Panc1 (cell line): ENCODE data around the gene SART1.

Experiments
- SIN3A ChIP-seq: IDR thresholded peaks from 2 replicates; pipeline ENCODE4 v1.6.1; 2012; ENCODE audit warnings: low read depth, mild to moderate bottlenecking, low read length, moderate library complexity, borderline replicate concordance; ENCODE audit not compliant: insufficient read depth
- TCF7L2 ChIP-seq: IDR thresholded peaks from 2 replicates; pipeline ENCODE4 v1.6.1; 2011; ENCODE audit warnings: mild to moderate bottlenecking, low read depth, low read length, inconsistent platforms
- TF ChIP-seq, protein P1 (sequence below): fragments of 450-650 bp; IDR thresholded peaks from 2 replicates; pipeline ENCODE4 v1.5.1; 2017; ENCODE audit warnings: mild to moderate bottlenecking
- TF ChIP-seq, protein P2 (sequence below), 2 experiments: IDR thresholded peaks; 2 replicates each; pipeline ENCODE4 v1.6.1; 2011 to 2012; ENCODE audit warnings: low read depth in 2 of 2, control low read depth in 1 of 2, low read length in 1 of 2, mild to moderate bottlenecking in 1 of 2, moderate library complexity in 1 of 2; ENCODE audit not compliant: insufficient read depth in 1 of 2

DNA sequence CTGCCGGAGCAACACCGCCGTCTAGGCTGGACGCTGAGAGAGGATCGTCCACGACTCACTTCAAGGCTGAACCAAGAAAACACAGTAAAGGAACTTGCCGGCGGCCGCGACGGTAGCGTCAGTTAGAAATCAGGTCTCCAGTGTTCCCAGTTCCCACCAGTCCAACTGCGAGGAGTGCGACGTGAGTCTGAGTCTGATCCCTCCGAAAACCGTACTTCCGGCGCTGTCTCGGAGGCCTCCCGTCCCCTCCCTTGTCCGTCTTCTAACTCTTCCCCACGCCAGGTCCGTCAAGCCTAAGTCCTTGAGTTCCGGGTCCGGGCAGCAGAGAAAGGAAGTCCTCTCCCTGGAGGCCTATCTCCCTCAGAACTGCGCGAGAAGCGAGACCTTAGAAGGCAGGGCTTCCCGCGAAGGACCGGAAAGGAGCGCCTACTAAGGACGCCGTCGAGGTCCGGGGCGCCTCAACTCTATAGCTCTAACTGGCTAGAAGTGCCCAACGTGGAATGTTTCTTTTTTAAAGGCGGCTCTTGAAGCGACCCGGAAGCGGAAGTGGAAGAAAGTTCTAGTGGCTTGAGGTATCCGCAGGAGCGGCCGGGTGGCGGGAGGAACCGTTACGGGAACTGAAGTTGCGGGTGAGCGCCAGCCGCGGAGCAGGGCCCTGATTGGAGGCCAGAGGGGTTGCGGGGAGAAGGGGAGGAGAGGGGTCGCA is 40.6 kb downstream of the SART1 start, which contains the start of the genes BANF1 and EIF1AD:
- TF ChIP-seq, protein P1, sequence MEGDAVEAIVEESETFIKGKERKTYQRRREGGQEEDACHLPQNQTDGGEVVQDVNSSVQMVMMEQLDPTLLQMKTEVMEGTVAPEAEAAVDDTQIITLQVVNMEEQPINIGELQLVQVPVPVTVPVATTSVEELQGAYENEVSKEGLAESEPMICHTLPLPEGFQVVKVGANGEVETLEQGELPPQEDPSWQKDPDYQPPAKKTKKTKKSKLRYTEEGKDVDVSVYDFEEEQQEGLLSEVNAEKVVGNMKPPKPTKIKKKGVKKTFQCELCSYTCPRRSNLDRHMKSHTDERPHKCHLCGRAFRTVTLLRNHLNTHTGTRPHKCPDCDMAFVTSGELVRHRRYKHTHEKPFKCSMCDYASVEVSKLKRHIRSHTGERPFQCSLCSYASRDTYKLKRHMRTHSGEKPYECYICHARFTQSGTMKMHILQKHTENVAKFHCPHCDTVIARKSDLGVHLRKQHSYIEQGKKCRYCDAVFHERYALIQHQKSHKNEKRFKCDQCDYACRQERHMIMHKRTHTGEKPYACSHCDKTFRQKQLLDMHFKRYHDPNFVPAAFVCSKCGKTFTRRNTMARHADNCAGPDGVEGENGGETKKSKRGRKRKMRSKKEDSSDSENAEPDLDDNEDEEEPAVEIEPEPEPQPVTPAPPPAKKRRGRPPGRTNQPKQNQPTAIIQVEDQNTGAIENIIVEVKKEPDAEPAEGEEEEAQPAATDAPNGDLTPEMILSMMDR: no peak
- peak; percentile 96 for TF ChIP-seq SIN3A
- TF ChIP-seq TCF7L2: peak; percentile 78
- TF ChIP-seq, protein P2, sequence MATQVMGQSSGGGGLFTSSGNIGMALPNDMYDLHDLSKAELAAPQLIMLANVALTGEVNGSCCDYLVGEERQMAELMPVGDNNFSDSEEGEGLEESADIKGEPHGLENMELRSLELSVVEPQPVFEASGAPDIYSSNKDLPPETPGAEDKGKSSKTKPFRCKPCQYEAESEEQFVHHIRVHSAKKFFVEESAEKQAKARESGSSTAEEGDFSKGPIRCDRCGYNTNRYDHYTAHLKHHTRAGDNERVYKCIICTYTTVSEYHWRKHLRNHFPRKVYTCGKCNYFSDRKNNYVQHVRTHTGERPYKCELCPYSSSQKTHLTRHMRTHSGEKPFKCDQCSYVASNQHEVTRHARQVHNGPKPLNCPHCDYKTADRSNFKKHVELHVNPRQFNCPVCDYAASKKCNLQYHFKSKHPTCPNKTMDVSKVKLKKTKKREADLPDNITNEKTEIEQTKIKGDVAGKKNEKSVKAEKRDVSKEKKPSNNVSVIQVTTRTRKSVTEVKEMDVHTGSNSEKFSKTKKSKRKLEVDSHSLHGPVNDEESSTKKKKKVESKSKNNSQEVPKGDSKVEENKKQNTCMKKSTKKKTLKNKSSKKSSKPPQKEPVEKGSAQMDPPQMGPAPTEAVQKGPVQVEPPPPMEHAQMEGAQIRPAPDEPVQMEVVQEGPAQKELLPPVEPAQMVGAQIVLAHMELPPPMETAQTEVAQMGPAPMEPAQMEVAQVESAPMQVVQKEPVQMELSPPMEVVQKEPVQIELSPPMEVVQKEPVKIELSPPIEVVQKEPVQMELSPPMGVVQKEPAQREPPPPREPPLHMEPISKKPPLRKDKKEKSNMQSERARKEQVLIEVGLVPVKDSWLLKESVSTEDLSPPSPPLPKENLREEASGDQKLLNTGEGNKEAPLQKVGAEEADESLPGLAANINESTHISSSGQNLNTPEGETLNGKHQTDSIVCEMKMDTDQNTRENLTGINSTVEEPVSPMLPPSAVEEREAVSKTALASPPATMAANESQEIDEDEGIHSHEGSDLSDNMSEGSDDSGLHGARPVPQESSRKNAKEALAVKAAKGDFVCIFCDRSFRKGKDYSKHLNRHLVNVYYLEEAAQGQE (IDR thresholded peaks at IDR 0.05; ENCODE audit: insufficient read depth in 1 of 2, low read depth in 2 of 2, low read length in 1 of 2): peak in 1 of 2 experiments; percentile 43; a peak in 2 of 4 replicates
